CD4-positive, alpha-beta memory T cell (primary cell): ENCODE results near the gene EIF3L. TPM values are rescaled to one million over a fixed set of nuclear protein-coding genes. Genes with fewer than 3 reads are reported as not detected.

ENCODE experiments used
- CTCF ChIA-PET: fragments of 350-600 bp; sonication (Branson Sonifier 250); formaldehyde crosslinking; loops from one replicate; lab custom pipeline; 2021; ENCODE audit warnings: inconsistent platforms; ENCODE audit not compliant: partially characterized antibody; lab: Charles Lee
- POLR2A ChIA-PET: fragments of 350-600 bp; sonication (Branson Sonifier 250); formaldehyde crosslinking; loops from one replicate; lab custom pipeline; 2021; ENCODE audit not compliant: partially characterized antibody; lab: Charles Lee
- DNase-seq, 5 donors: peaks; one replicate each; pipeline versions ENCODE4 v3.0.0 to v3.0.0-alpha.2; 2020 to 2022; ENCODE audit warnings: mixed read lengths in 1 of 5
- H3K27ac ChIP-seq: one replicate; pipeline ENCODE4 v1.7.0; 2013; ENCODE audit warnings: low read depth, low read length
- H3K27me3 ChIP-seq: 2 replicates; pipeline ENCODE4 v1.7.0; 2013; ENCODE audit warnings: mild to moderate bottlenecking, low read length, moderate library complexity; ENCODE audit not compliant: insufficient read depth
- H3K36me3 ChIP-seq: 2 replicates; pipeline ENCODE4 v1.7.0; 2013; ENCODE audit warnings: mild to moderate bottlenecking, low read length, moderate library complexity; ENCODE audit not compliant: insufficient read depth
- H3K4me1 ChIP-seq: 2 replicates; pipeline ENCODE4 v1.7.0; 2013; ENCODE audit warnings: mild to moderate bottlenecking, low read length, moderate library complexity; ENCODE audit not compliant: insufficient read depth
- H3K4me3 ChIP-seq, 2 donors: one replicate each; pipeline ENCODE4 v1.7.0; 2013; ENCODE audit warnings: low read length in 2 of 2, mild to moderate bottlenecking in 1 of 2
- H3K9me3 ChIP-seq, 2 donors: one replicate each; pipeline ENCODE4 v1.7.0; 2013; ENCODE audit warnings: low read length in 2 of 2, control low read depth in 1 of 2; ENCODE audit not compliant: control insufficient read depth in 1 of 2
- H3K27ac Mint-ChIP-seq, 7 donors: one replicate each; pipeline ENCODE4 v1.8.0; 2020 to 2021; ENCODE audit warnings: mixed read lengths in 7 of 7, mild to moderate bottlenecking in 6 of 7, inconsistent platforms in 3 of 7, moderate library complexity in 3 of 7
- H3K27me3 Mint-ChIP-seq, 2 donors: one replicate each; pipeline ENCODE4 v1.8.0; 2020 to 2021; ENCODE audit warnings: mixed read lengths in 2 of 2
- H3K36me3 Mint-ChIP-seq, 2 donors: one replicate each; pipeline ENCODE4 v1.8.0; 2020 to 2021; ENCODE audit warnings: mixed read lengths in 2 of 2, inconsistent platforms in 1 of 2, mild to moderate bottlenecking in 1 of 2
- H3K4me1 Mint-ChIP-seq, 4 donors: one replicate each; pipeline ENCODE4 v1.8.0; 2020 to 2021; ENCODE audit warnings: mixed read lengths in 4 of 4, mild to moderate bottlenecking in 1 of 4
- H3K4me3 Mint-ChIP-seq, 8 donors: one replicate each; pipeline ENCODE4 v1.8.0; 2020 to 2021; ENCODE audit warnings: mixed read lengths in 8 of 8, mild to moderate bottlenecking in 7 of 8, moderate library complexity in 6 of 8, inconsistent platforms in 3 of 8
- H3K9me3 Mint-ChIP-seq, 8 donors: one replicate each; pipeline ENCODE4 v1.8.0; 2020 to 2021; ENCODE audit warnings: mixed read lengths in 8 of 8, mild to moderate bottlenecking in 5 of 8, inconsistent platforms in 3 of 8, moderate library complexity in 1 of 8
- intact Hi-C: fragments of 100-400 bp; cut with micrococcal nuclease; formaldehyde crosslinking; loops from one replicate; pipeline ENCODE4 v1.15.1; 2023
- polyA plus RNA-seq, 2 donors: library from polyadenylated mRNA; unstranded; fragments of 300-500 nt; fragmentation: Illumina TruSeq; gene quantifications; one replicate each; pipeline ENCODE4 v1.2.3, GENCODE V29; 2021
- total RNA-seq, 2 experiments: library from RNA; stranded (reverse); gene quantifications; one replicate each; pipeline ENCODE4 v1.2.3, GENCODE V29; 2021

EIF3L gene
- total and polyA plus RNA-seq, 4 experiments from 2014 or later = 226 to 571 (median 457) TPM

GRCh38 chr22:37894939-37895670 lies 45.9 kb downstream of the EIF3L start:
- CTCF ChIA-PET = interaction anchor here (4.2 kb wide), 1 partner anchor 39 kb away, joined by 39 read pairs; no protein-coding TSS in a partner anchor

GRCh38 chr22:37896181-37896592 lies 47.0 kb downstream of the EIF3L start:
- Mint-ChIP-seq H3K27me3 (no peaks in the 10 kb centered on the region), H3K36me3 (peaks cover 4 to 11% of the 10 kb centered on the region in 2 donors), H3K4me1 (peaks cover 16 to 35% (median 27%) of the 10 kb centered on the region in 4 donors), H3K27ac (peak overlapping the region; percentile 93 to 96 (median 95)), H3K4me3 (peak overlapping the region; percentile 61 to 81 (median 70)), H3K9me3 (no peaks in the 10 kb centered on the region)
- H3K4me1 ChIP-seq = peaks cover 14% of the 10 kb centered on the region
- POLR2A ChIA-PET = interaction anchor here (1.1 to 4.5 kb wide), 6 partner anchors 9 to 58 kb away, joined by 3 to 51 read pairs (median 10); partner anchors contain the start of genes ANKRD54, MICALL1 and POLR2F
- peak overlapping the region in 1 of 2 donors; percentile 4 for H3K4me3 ChIP-seq
- peak overlapping the region; percentile 56 for H3K27ac ChIP-seq
- DNase-seq = peak; percentile 43 to 67 (median 50)
- H3K36me3 ChIP-seq = peaks cover 7% of the 10 kb centered on the region
- no peaks in the 10 kb centered on the region for H3K27me3 ChIP-seq
- CTCF ChIA-PET = interaction anchor here (0.8 to 4.2 kb wide), 7 partner anchors 9 to 253 kb away, joined by 3 to 39 read pairs (median 4); partner anchors contain the start of gene MICALL1
- H3K9me3 ChIP-seq = no peaks in the 10 kb centered on the region
- intact Hi-C loops = no loop called here

More at GRCh38 chr22:37894939-37895670, 45.9 kb downstream of the EIF3L start:
- H3K27ac Mint-ChIP-seq = peak overlapping the region; percentile 55 to 93 (median 84)
- H3K9me3 ChIP-seq = no peaks in the 10 kb centered on the region
- no peaks in the 10 kb centered on the region for H3K27me3 ChIP-seq
- no peaks in the 10 kb centered on the region for H3K27me3 Mint-ChIP-seq
- peaks cover 7% of the 10 kb centered on the region for H3K36me3 ChIP-seq
- H3K27ac ChIP-seq = no peak overlapping the region
- peaks cover 16 to 35% (median 27%) of the 10 kb centered on the region in 4 donors for H3K4me1 Mint-ChIP-seq
- no peaks in the 10 kb centered on the region for H3K9me3 Mint-ChIP-seq
- peaks cover 14% of the 10 kb centered on the region for H3K4me1 ChIP-seq
- POLR2A ChIA-PET = interaction anchor here (2.0 to 4.5 kb wide), 2 partner anchors 11 to 59 kb away, joined by 7 to 51 read pairs; partner anchors contain the start of genes MICALL1 and POLR2F
- H3K4me3 ChIP-seq = no peak overlapping the region
- no peak overlapping the region for H3K4me3 Mint-ChIP-seq
- intact Hi-C loops = no loop called here
- no peak for DNase-seq
- H3K36me3 Mint-ChIP-seq = peaks cover 5 to 14% of the 10 kb centered on the region in 2 donors

DNA sequence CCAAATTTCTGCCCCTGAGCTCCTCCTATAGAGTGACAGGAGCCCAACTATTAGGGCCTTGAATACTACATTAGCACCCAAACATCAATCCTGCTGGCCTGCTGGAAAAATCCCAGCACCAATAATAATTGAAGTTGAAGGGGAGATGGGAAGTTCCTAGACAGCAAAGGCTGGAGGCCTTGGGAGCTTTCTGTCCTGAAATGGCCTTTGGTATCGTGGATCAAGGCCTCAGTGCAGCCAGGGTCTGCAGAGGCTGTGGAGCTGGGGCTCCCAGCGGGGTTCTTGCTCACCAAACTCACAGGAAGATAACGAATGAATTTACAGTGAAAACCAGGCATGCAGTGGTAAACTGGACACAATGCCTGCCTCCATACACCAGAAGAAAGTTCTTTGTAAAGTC lies 47.7 kb downstream of the EIF3L start:
- CTCF ChIA-PET = interaction anchor here (0.6 to 4.2 kb wide), 10 partner anchors 9 to 254 kb away, joined by 3 to 39 read pairs (median 4); partner anchors contain the start of gene MICALL1

GRCh38 chr22:37897807-37898206 lies 48.6 kb downstream of the EIF3L start:
- peak overlapping the region in 6 of 7 donors; percentile 3 to 83 (median 78) for H3K27ac Mint-ChIP-seq
- no peak for DNase-seq
- no peaks in the 10 kb centered on the region for H3K9me3 ChIP-seq
- no peaks in the 10 kb centered on the region for H3K27me3 Mint-ChIP-seq
- H3K36me3 Mint-ChIP-seq = no peaks in the 10 kb centered on the region
- H3K4me1 Mint-ChIP-seq = peaks cover 15 to 35% (median 27%) of the 10 kb centered on the region in 4 donors
- no peak overlapping the region for H3K4me3 Mint-ChIP-seq
- no peaks in the 10 kb centered on the region for H3K27me3 ChIP-seq
- no peaks in the 10 kb centered on the region for H3K9me3 Mint-ChIP-seq
- H3K4me1 ChIP-seq = peaks cover 14% of the 10 kb centered on the region
- ChIA-PET POLR2A (interaction anchor here (1.2 to 4.5 kb wide), 5 partner anchors 8 to 54 kb away, joined by 3 to 51 read pairs (median 12); partner anchors contain the start of genes ANKRD54 and MICALL1), CTCF (interaction anchor here (0.6 to 4.2 kb wide), 6 partner anchors 8 to 80 kb away, joined by 3 to 39 read pairs (median 4); partner anchors contain the start of gene MICALL1)
- no peak overlapping the region for H3K27ac ChIP-seq
- intact Hi-C loops = no loop called here
- H3K36me3 ChIP-seq = no peaks in the 10 kb centered on the region
- H3K4me3 ChIP-seq = no peak overlapping the region

More for the DNA sequence above, 47.7 kb downstream of the EIF3L start:
- H3K4me3 Mint-ChIP-seq = peak overlapping the region in 4 of 8 donors; percentile 19 to 81 (median 72)
- no peaks in the 10 kb centered on the region for H3K27me3 ChIP-seq
- POLR2A ChIA-PET = interaction anchor here (1.1 to 4.5 kb wide), 7 partner anchors 9 to 57 kb away, joined by 3 to 51 read pairs (median 7); partner anchors contain the start of genes ANKRD54, MICALL1 and POLR2F
- H3K36me3 ChIP-seq = no peaks in the 10 kb centered on the region
- H3K4me1 Mint-ChIP-seq = peaks cover 15 to 35% (median 27%) of the 10 kb centered on the region in 4 donors
- no peaks in the 10 kb centered on the region for H3K27me3 Mint-ChIP-seq
- no peak for DNase-seq
- H3K9me3 ChIP-seq = no peaks in the 10 kb centered on the region
- no peak overlapping the region for H3K4me3 ChIP-seq
- no peaks in the 10 kb centered on the region for H3K9me3 Mint-ChIP-seq
- H3K4me1 ChIP-seq = peaks cover 14% of the 10 kb centered on the region
- H3K27ac Mint-ChIP-seq = peak overlapping the region; percentile 93 to 96 (median 95)
- H3K36me3 Mint-ChIP-seq = peaks cover 0 to 4% of the 10 kb centered on the region in 2 donors
- peak overlapping the region; percentile 56 for H3K27ac ChIP-seq
- intact Hi-C loops = no loop called here

DNA sequence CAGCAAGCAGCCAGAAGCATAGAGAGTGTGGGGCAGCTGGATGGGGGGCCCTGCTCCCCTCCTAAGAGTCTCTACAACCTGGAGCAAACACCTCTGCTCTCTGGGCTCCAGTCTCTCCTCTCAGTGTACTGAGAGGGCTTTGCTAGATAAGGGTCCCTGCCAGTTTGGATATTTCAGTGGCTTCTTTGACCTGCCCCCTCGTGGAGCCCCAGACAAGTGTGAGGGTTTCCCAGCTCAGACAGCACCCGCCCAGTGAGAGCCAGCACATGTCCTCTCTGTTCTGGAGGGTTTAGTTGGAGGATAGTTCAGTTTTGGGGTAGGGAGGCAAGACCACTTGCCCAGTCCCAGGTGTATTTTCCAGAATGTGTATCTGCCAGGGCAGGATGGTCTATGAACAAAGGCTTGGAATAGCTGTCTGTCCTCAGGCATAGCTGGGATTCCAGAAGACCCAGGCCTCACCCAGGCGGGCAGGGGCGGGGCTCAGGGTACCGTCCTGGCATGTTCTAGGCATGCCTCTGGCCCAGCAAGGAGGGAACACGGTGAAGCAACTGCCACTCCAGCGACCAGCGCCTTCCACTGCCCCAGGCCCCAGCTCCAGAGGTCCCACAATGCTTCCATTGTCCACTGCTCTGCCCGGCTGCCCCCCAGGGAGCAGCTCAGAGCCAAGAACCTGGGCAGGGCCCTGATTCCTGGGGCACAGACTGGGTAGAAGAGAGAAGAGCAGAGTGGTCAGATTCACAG lies 49.4 kb downstream of the EIF3L start:
- peak overlapping the region in 5 of 7 donors; percentile 42 to 83 (median 53) for H3K27ac Mint-ChIP-seq
- H3K4me3 Mint-ChIP-seq = no peak overlapping the region
- ChIA-PET POLR2A (interaction anchor here (0.5 to 4.5 kb wide), 4 partner anchors 7 to 256 kb away, joined by 3 to 51 read pairs (median 4); partner anchors contain the start of gene MICALL1), CTCF (interaction anchor here (1.2 to 4.2 kb wide), 4 partner anchors 8 to 81 kb away, joined by 3 to 39 read pairs (median 11); partner anchors contain the start of gene MICALL1)
- no peaks in the 10 kb centered on the region for H3K9me3 Mint-ChIP-seq
- Histone ChIP-seq H3K36me3 (no peaks in the 10 kb centered on the region), H3K9me3 (no peaks in the 10 kb centered on the region), H3K27me3 (no peaks in the 10 kb centered on the region), H3K4me1 (peaks cover 14% of the 10 kb centered on the region), H3K4me3 (no peak overlapping the region), H3K27ac (no peak overlapping the region)
- H3K36me3 Mint-ChIP-seq = no peaks in the 10 kb centered on the region
- intact Hi-C loops = no loop called here
- H3K4me1 Mint-ChIP-seq = peaks cover 15 to 30% (median 24%) of the 10 kb centered on the region in 4 donors
- H3K27me3 Mint-ChIP-seq = no peaks in the 10 kb centered on the region
- no peak for DNase-seq
